IMR-90 (cell line): ENCODE measurements around the gene COTL1. TPM values are rescaled to one million over a fixed set of nuclear protein-coding genes. Genes with fewer than 3 reads are reported as not detected.

Source experiments
- ATAC-seq: fragments of 200-7000 bp; cut with Tn5 transposase; 2 replicates; pipeline ENCODE4 v1.9.1; 2020; ENCODE audit warnings: low read depth, mild to moderate bottlenecking, moderate library complexity
- BruUV-seq: library from RNA; stranded (reverse); fragments of 400-500 nt; replicated peaks from 2 replicates; lab custom pipeline; 2021; lab: Mats Ljungman, UMichigan
- CTCF ChIA-PET: fragments of 300-600 bp; formaldehyde crosslinking; extraction: SDS; loops from one replicate; lab custom pipeline; 2021; ENCODE audit warnings: antibody characterized with exemption; lab: Yijun Ruan, JAX
- POLR2A ChIA-PET: fragments of 300-600 bp; sonication (Branson Sonifier 250); formaldehyde crosslinking; loops from one replicate; lab custom pipeline; 2022; ENCODE audit warnings: antibody characterized with exemption; ENCODE audit not compliant: unreplicated experiment; lab: Charles Lee
- DNase-seq: peaks from one replicate; pipeline ENCODE4 v3.0.0; 2013
- H2AFZ ChIP-seq: replicated peaks from 2 replicates; pipeline ENCODE3; 2013; ENCODE audit warnings: low read length, mild to moderate bottlenecking; ENCODE audit not compliant: poor library complexity
- H2AK5ac ChIP-seq: 2 replicates; pipeline ENCODE4 v1.6.1; 2013; ENCODE audit warnings: low read depth, low read length, inconsistent platforms
- H2AK9ac ChIP-seq: replicated peaks from 2 replicates; pipeline ENCODE3; 2013; ENCODE audit warnings: mild to moderate bottlenecking, low read depth, low read length, moderate library complexity; ENCODE audit not compliant: poor library complexity
- H2BK120ac ChIP-seq: 2 replicates; pipeline ENCODE4 v1.6.1; 2013; ENCODE audit warnings: low read depth, low read length, inconsistent platforms
- H2BK15ac ChIP-seq: 3 replicates; pipeline ENCODE4 v1.6.1; 2013; ENCODE audit warnings: low read depth, low read length, inconsistent platforms
- H2BK20ac ChIP-seq: 2 replicates; pipeline ENCODE4 v1.6.1; 2013; ENCODE audit warnings: low read depth, mild to moderate bottlenecking, inconsistent platforms, low read length, moderate library complexity
- H2BK5ac ChIP-seq: 2 replicates; pipeline ENCODE4 v1.6.1; 2013; ENCODE audit warnings: mild to moderate bottlenecking, low read depth, low read length, inconsistent platforms; ENCODE audit not compliant: poor library complexity, severe bottlenecking
- H3K14ac ChIP-seq: replicated peaks from 2 replicates; pipeline ENCODE4 v1.6.1; 2013; ENCODE audit warnings: low read depth, low read length, inconsistent platforms
- H3K18ac ChIP-seq: 2 replicates; pipeline ENCODE4 v1.6.1; 2013; ENCODE audit warnings: low read depth, low read length, control low read depth
- H3K23ac ChIP-seq: 2 replicates; pipeline ENCODE4 v1.6.1; 2013; ENCODE audit warnings: low read depth, low read length, inconsistent platforms
- H3K27ac ChIP-seq: 2 replicates; pipeline ENCODE4 v1.5.1; 2013; ENCODE audit warnings: mild to moderate bottlenecking, control low read depth, low read length; ENCODE audit not compliant: insufficient read depth
- H3K27me3 ChIP-seq: 2 replicates; pipeline ENCODE4 v1.6.1; 2013; ENCODE audit warnings: low read length; ENCODE audit not compliant: control insufficient read depth, insufficient read depth
- H3K36me3 ChIP-seq: 2 replicates; pipeline ENCODE4 v1.6.1; 2013; ENCODE audit warnings: low read length, mixed read lengths; ENCODE audit not compliant: control insufficient read depth, insufficient read depth
- H3K4ac ChIP-seq: 2 replicates; pipeline ENCODE4 v1.6.1; 2013; ENCODE audit warnings: low read depth, low read length, inconsistent platforms
- H3K4me1 ChIP-seq: 2 replicates; pipeline ENCODE4 v1.6.1; 2013; ENCODE audit warnings: low read length, mixed read lengths; ENCODE audit not compliant: control insufficient read depth, insufficient read depth
- H3K4me2 ChIP-seq: 2 replicates; pipeline ENCODE4 v1.6.1; 2013; ENCODE audit warnings: low read depth, mild to moderate bottlenecking, control low read depth, low read length, moderate library complexity
- H3K4me3 ChIP-seq: 2 replicates; pipeline ENCODE4 v1.5.1; 2013; ENCODE audit warnings: low read depth, mild to moderate bottlenecking, control low read depth, low read length, moderate library complexity; ENCODE audit not compliant: insufficient read depth
- H3K56ac ChIP-seq: 2 replicates; pipeline ENCODE4 v1.6.1; 2013; ENCODE audit warnings: low read length, inconsistent platforms; ENCODE audit not compliant: insufficient read depth; ENCODE audit errors: extremely low read depth
- H3K79me1 ChIP-seq, 2 experiments: 2 replicates each; pipeline ENCODE4 v1.6.1; 2013; ENCODE audit warnings: low read length in 2 of 2, inconsistent platforms in 1 of 2, low read depth in 1 of 2
- H3K9ac ChIP-seq: 2 replicates; pipeline ENCODE4 v1.6.1; 2013; ENCODE audit warnings: low read depth, low read length, control low read depth
- H3K9me1 ChIP-seq: 2 replicates; pipeline ENCODE4 v1.6.1; 2013; ENCODE audit warnings: low read length, inconsistent platforms; ENCODE audit not compliant: insufficient read depth
- H3K9me3 ChIP-seq: 2 replicates; pipeline ENCODE4 v1.6.1; 2013; ENCODE audit warnings: low read length; ENCODE audit not compliant: control insufficient read depth, insufficient read depth
- H4K20me1 ChIP-seq: 2 replicates; pipeline ENCODE4 v1.6.1; 2013; ENCODE audit warnings: low read length, inconsistent platforms; ENCODE audit not compliant: insufficient read depth
- H4K5ac ChIP-seq: 2 replicates; pipeline ENCODE4 v1.6.1; 2013; ENCODE audit warnings: mild to moderate bottlenecking, low read depth, low read length, control low read depth
- H4K8ac ChIP-seq, 2 experiments: 2 replicates each; pipeline ENCODE4 v1.6.1; 2013; ENCODE audit warnings: low read depth in 2 of 2, low read length in 2 of 2, control low read depth in 1 of 2, inconsistent platforms in 1 of 2
- H4K91ac ChIP-seq: 2 replicates; pipeline ENCODE4 v1.6.1; 2013; ENCODE audit warnings: low read depth, low read length, inconsistent platforms; ENCODE audit not compliant: insufficient read depth
- CEBPB ChIP-seq: IDR thresholded peaks from 2 replicates; pipeline ENCODE4 v1.6.1; 2012; ENCODE audit warnings: low read depth, low read length, improper control_type of control experiment
- FOS ChIP-seq: fragments of 150-350 bp; IDR thresholded peaks from 2 replicates; pipeline ENCODE4 v1.6.1; 2016; ENCODE audit warnings: low read depth, low read length
- POLR2A ChIP-seq: IDR thresholded peaks from 2 replicates; pipeline ENCODE4 v1.6.1; 2012; ENCODE audit warnings: mild to moderate bottlenecking, low read depth, low read length
- RAD21 ChIP-seq: IDR thresholded peaks from 2 replicates; pipeline ENCODE4 v1.6.1; 2012; ENCODE audit warnings: low read length, improper control_type of control experiment
- RCOR1 ChIP-seq: IDR thresholded peaks from 2 replicates; pipeline ENCODE4 v1.6.1; 2012; ENCODE audit warnings: mild to moderate bottlenecking, low read length, improper control_type of control experiment; ENCODE audit not compliant: insufficient replicate concordance
- RFX5 ChIP-seq: IDR thresholded peaks from 2 replicates; pipeline ENCODE4 v1.8.0; 2012; ENCODE audit warnings: low read depth, mild to moderate bottlenecking, low read length, moderate library complexity
- WGBS, 2 experiments: methylation state at CpG; one replicate each; pipeline versions ENCODE4 v1.1.5 to v1.1.7; 2013; ENCODE audit warnings: missing lambda C conversion rate in 2 of 2; ENCODE audit not compliant: insufficient read length in 1 of 2; ENCODE audit errors: extremely low coverage in 2 of 2; 5-methylcytosine and 5-hydroxymethylcytosine counted together
- dilution Hi-C: fragments of 300-500 bp; cut with HindIII; formaldehyde crosslinking; loops from one replicate; pipeline ENCODE4 v1.14.3; 2018; ENCODE audit warnings: low sequenced_read_pairs; ENCODE audit not compliant: unreplicated experiment
- in situ Hi-C: fragments of 300-500 bp; cut with MboI; formaldehyde crosslinking; loops from 3 replicates; pipeline ENCODE4 v1.14.3; 2019; ENCODE audit warnings: low sequenced_read_pairs, inconsistent platforms, mixed read lengths
- intact Hi-C: fragments of 100-400 bp; cut with micrococcal nuclease; formaldehyde crosslinking; loops from 2 replicates; pipeline ENCODE4 v1.10.0; 2022
- polyA plus RNA-seq, 3 experiments: library from polyadenylated mRNA; depleted of rRNA; stranded (reverse); fragments of >200 nt; gene quantifications; 2 replicates each; pipeline ENCODE4 v1.2.3, GENCODE V29; 2012; ENCODE audit warnings: low replicate concordance in 1 of 3
- total RNA-seq: library from RNA; depleted of rRNA; stranded (reverse); fragments of >200 nt; gene quantifications from 2 replicates; pipeline ENCODE4 v1.2.3, GENCODE V29; 2012

Gene COTL1
- total and polyA plus RNA-seq, 2 of the 4 experiments (the other 2 are of a cell fraction), result 144 to 258 TPM

DNA sequence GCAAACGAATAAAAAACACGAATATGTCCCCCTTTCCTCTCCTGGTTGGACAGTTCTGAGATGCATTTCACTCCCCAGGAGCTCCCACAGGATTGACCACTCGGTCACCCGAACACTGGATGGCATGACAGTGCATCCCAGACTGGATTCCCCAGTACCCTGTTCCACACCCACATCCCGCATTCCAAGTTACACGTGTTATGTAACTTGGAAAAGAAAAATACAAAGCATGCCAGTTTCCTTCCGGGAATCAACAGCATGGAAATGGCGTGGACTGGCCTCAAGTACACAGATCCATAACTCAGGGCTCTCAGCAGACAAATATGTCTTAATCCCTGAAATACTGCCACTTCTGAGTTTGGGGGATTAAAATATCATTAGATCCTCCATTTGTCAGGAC is 17.8 kb upstream of the COTL1 start:
- Histone ChIP-seq H4K91ac (no peak overlapping the region), H3K4ac (no peak overlapping the region), H2AK5ac (no peak overlapping the region), H4K5ac (no peak overlapping the region), H2BK120ac (no peak overlapping the region), H2BK15ac (no peak overlapping the region), H2AFZ (no peak overlapping the region), H3K9ac (no peak overlapping the region), H3K56ac (no peak overlapping the region), H2BK20ac (no peak overlapping the region), H4K8ac (no peak overlapping the region), H3K4me3 (no peak overlapping the region), H4K20me1 (no peaks in the 10 kb centered on the region), H3K14ac (no peak overlapping the region), H3K27me3 (no peaks in the 10 kb centered on the region), H3K9me1 (peaks cover 7% of the 10 kb centered on the region; the same call in 1 of the 2 replicates), H3K4me1 (peaks cover 6% of the 10 kb centered on the region), H3K9me3 (no peaks in the 10 kb centered on the region), H3K27ac (no peak overlapping the region), H3K36me3 (no peaks in the 10 kb centered on the region), H3K4me2 (no peak overlapping the region), H3K79me1 (no peaks in the 10 kb centered on the region), H3K18ac (no peak overlapping the region), H2BK5ac (no peak overlapping the region), H2AK9ac (no peak overlapping the region), H3K23ac (no peak overlapping the region)
- ChIA-PET POLR2A (no interaction called here), CTCF (no interaction called here)
- BruUV-seq, result no TSS peak
- intact Hi-C loops, result no loop called here
- WGBS, 2 experiments, result 67% methylated on average over 1 of the region's 8 CpGs; no CpG with 5 or more reads in 1 of the 2 experiments
- in situ Hi-C loops, result loop anchor here (25.0 kb wide), 2 partner anchors 327 to 348 kb away; partner anchors contain the start of gene WFDC1
- DNase-seq (no peak), ATAC-seq (no peak)
- dilution Hi-C loops, result no loop called here
- no peak for TF ChIP-seq RAD21
- no peak for TF ChIP-seq POLR2A
- TF ChIP-seq RFX5, result no peak
- TF ChIP-seq RCOR1, result no peak
- no peak for TF ChIP-seq CEBPB
- no peak for TF ChIP-seq FOS
